ENCODE measurements around the gene IVD.

IVD gene

GRCh38 chr15:40454904-40455391, 49.4 kb downstream of the IVD start:
- ATAC-seq (ENCODE audit: low read depth) (peak; percentile 52), DNase-seq (ENCODE audit: low spot score) (no peak)
- Histone ChIP-seq H3K36me3 (ENCODE audit: low read depth) (no peaks in the 10 kb centered on the region), H3K4me1 (ENCODE audit: insufficient read depth, poor library complexity, severe bottlenecking) (peaks cover 26% of the 10 kb centered on the region), H3K27ac (ENCODE audit: poor library complexity, severe bottlenecking) (peak overlapping the region; percentile 43), H3K27me3 (ENCODE audit: insufficient read depth, poor library complexity, severe bottlenecking) (no peaks in the 10 kb centered on the region), H3K4me3 (ENCODE audit: severe bottlenecking) (no peak overlapping the region), H3K9me3 (ENCODE audit: severe bottlenecking) (no peaks in the 10 kb centered on the region)
- TF ChIP-seq CTCF (IDR thresholded peaks at IDR 0.05; ENCODE audit: poor library complexity, severe bottlenecking): no peak

- ATAC-seq (ENCODE audit: low read depth): peak; percentile 72
- peaks cover 26% of the 10 kb centered on the region for H3K4me1 ChIP-seq (ENCODE audit: insufficient read depth, poor library complexity, severe bottlenecking)
These were observed 50.7 kb downstream of the IVD start for GRCh38 chr15:40456299-40456712.

GRCh38 chr15:40456738-40457137, 51.1 kb downstream of the IVD start:
- Histone ChIP-seq H3K4me3 (ENCODE audit: severe bottlenecking) (no peak overlapping the region), H3K27ac (ENCODE audit: poor library complexity, severe bottlenecking) (peak overlapping the region; percentile 43)
- no peak for TF ChIP-seq CTCF (IDR thresholded peaks at IDR 0.05; ENCODE audit: poor library complexity, severe bottlenecking)

More at GRCh38 chr15:40456299-40456712, 50.7 kb downstream of the IVD start:
- Histone ChIP-seq H3K36me3 (ENCODE audit: low read depth) (no peaks in the 10 kb centered on the region), H3K27ac (ENCODE audit: poor library complexity, severe bottlenecking) (peak overlapping the region; percentile 43), H3K27me3 (ENCODE audit: insufficient read depth, poor library complexity, severe bottlenecking) (no peaks in the 10 kb centered on the region), H3K4me3 (ENCODE audit: severe bottlenecking) (no peak overlapping the region), H3K9me3 (ENCODE audit: severe bottlenecking) (no peaks in the 10 kb centered on the region)
- no peak for DNase-seq (ENCODE audit: low spot score)
- TF ChIP-seq CTCF (IDR thresholded peaks at IDR 0.05; ENCODE audit: poor library complexity, severe bottlenecking): no peak

GRCh38 chr15:40458495-40459371, 53.1 kb downstream of the IVD start:
- H3K27ac ChIP-seq (ENCODE audit: poor library complexity, severe bottlenecking): no peak overlapping the region
- no peaks in the 10 kb centered on the region for H3K27me3 ChIP-seq (ENCODE audit: insufficient read depth, poor library complexity, severe bottlenecking)
- DNase-seq (ENCODE audit: low spot score): no peak
- no peaks in the 10 kb centered on the region for H3K9me3 ChIP-seq (ENCODE audit: severe bottlenecking)
- peaks cover 26% of the 10 kb centered on the region for H3K4me1 ChIP-seq (ENCODE audit: insufficient read depth, poor library complexity, severe bottlenecking)
- no peak for ATAC-seq (ENCODE audit: low read depth)
- H3K4me3 ChIP-seq (ENCODE audit: severe bottlenecking): no peak overlapping the region
- peaks cover 15% of the 10 kb centered on the region for H3K36me3 ChIP-seq (ENCODE audit: low read depth)
- TF ChIP-seq CTCF (IDR thresholded peaks at IDR 0.05; ENCODE audit: poor library complexity, severe bottlenecking): no peak

More at GRCh38 chr15:40456738-40457137, 51.1 kb downstream of the IVD start:
- ATAC-seq (ENCODE audit: low read depth) (peak; percentile 8), DNase-seq (ENCODE audit: low spot score) (no peak)
- no peaks in the 10 kb centered on the region for H3K27me3 ChIP-seq (ENCODE audit: insufficient read depth, poor library complexity, severe bottlenecking)
- no peaks in the 10 kb centered on the region for H3K36me3 ChIP-seq (ENCODE audit: low read depth)
- peaks cover 26% of the 10 kb centered on the region for H3K4me1 ChIP-seq (ENCODE audit: insufficient read depth, poor library complexity, severe bottlenecking)
- H3K9me3 ChIP-seq (ENCODE audit: severe bottlenecking): no peaks in the 10 kb centered on the region
